WTC11 (cell line): ENCODE measurements around the gene DDX55. TPM values are rescaled to one million over a fixed set of nuclear protein-coding genes. Genes with fewer than 3 reads are reported as not detected.
A peak's percentile ranks its signal among the peaks of the same experiment; 100 is the strongest.

Experiments
- ATAC-seq: fragments of 200-7000 bp; cut with Tn5 transposase; 2 replicates; pipeline ENCODE4 v1.10.0; 2021; ENCODE audit warnings: mild to moderate bottlenecking, moderate library complexity
- CTCF ChIA-PET: fragments of 300-600 bp; sonication (Branson Sonifier 250); formaldehyde crosslinking; loops from one replicate; lab custom pipeline; 2021; ENCODE audit warnings: antibody characterized with exemption; lab: Charles Lee
- POLR2A ChIA-PET: fragments of 350-600 bp; sonication (Branson Sonifier 250); formaldehyde crosslinking; loops from one replicate; lab custom pipeline; 2021; ENCODE audit warnings: antibody characterized with exemption; lab: Charles Lee
- DNase-seq: peaks from one replicate; pipeline ENCODE4 v3.0.0; 2021; ENCODE audit warnings: low spot score
- H3K27ac Mint-ChIP-seq: 2 replicates; pipeline ENCODE4 v1.8.0; 2021; ENCODE audit warnings: mixed read lengths
- H3K27me3 Mint-ChIP-seq: 2 replicates; pipeline ENCODE4 v1.8.0; 2021; ENCODE audit warnings: low read depth, mild to moderate bottlenecking, moderate library complexity, mixed read lengths
- H3K36me3 Mint-ChIP-seq: 2 replicates; pipeline ENCODE4 v1.8.0; 2021; ENCODE audit warnings: mixed read lengths
- H3K4me1 Mint-ChIP-seq: 2 replicates; pipeline ENCODE4 v1.8.0; 2022; ENCODE audit warnings: mixed read lengths
- H3K4me3 Mint-ChIP-seq: 2 replicates; pipeline ENCODE4 v1.8.0; 2021; ENCODE audit warnings: mild to moderate bottlenecking, moderate library complexity, mixed read lengths
- H3K9me3 Mint-ChIP-seq: 2 replicates; pipeline ENCODE4 v1.8.0; 2021; ENCODE audit warnings: mixed read lengths
- ARID4B ChIP-seq: sonication (generic); formaldehyde crosslinking; IDR thresholded peaks from 2 replicates; pipeline ENCODE4 v1.8.0; 2023; ENCODE audit warnings: missing genetic modification reagents, mild to moderate bottlenecking, borderline replicate concordance
- CREB1 ChIP-seq: sonication (generic); formaldehyde crosslinking; IDR thresholded peaks from 2 replicates; pipeline ENCODE4 v1.8.0; 2023; ENCODE audit warnings: mild to moderate bottlenecking, missing genetic modification reagents
- CREM ChIP-seq: sonication (generic); formaldehyde crosslinking; IDR thresholded peaks from 2 replicates; pipeline ENCODE4 v1.8.1; 2022; ENCODE audit warnings: mild to moderate bottlenecking, missing genetic modification reagents, moderate library complexity
- E2F1 ChIP-seq: sonication (generic); formaldehyde crosslinking; IDR thresholded peaks from 2 replicates; pipeline ENCODE4 v1.8.0; 2022; ENCODE audit warnings: mild to moderate bottlenecking, missing genetic modification reagents
- ETV6 ChIP-seq: sonication (generic); formaldehyde crosslinking; IDR thresholded peaks from 2 replicates; pipeline ENCODE4 v1.8.1; 2022; ENCODE audit warnings: mild to moderate bottlenecking, missing genetic modification reagents
- FOXK1 ChIP-seq: sonication (generic); formaldehyde crosslinking; IDR thresholded peaks from 2 replicates; pipeline ENCODE4 v1.8.0; 2022; ENCODE audit warnings: mild to moderate bottlenecking, moderate library complexity, missing genetic modification reagents
- FOXP1 ChIP-seq: sonication (generic); formaldehyde crosslinking; IDR thresholded peaks from 2 replicates; pipeline ENCODE4 v1.8.0; 2022; ENCODE audit warnings: missing genetic modification reagents, mild to moderate bottlenecking, moderate library complexity, borderline replicate concordance
- FOXP4 ChIP-seq: sonication (generic); formaldehyde crosslinking; IDR thresholded peaks from 2 replicates; pipeline ENCODE4 v1.8.0; 2022; ENCODE audit warnings: mild to moderate bottlenecking, missing genetic modification reagents
- GABPB1 ChIP-seq: sonication (generic); formaldehyde crosslinking; IDR thresholded peaks from 2 replicates; pipeline ENCODE4 v1.8.1; 2023; ENCODE audit warnings: mild to moderate bottlenecking, missing genetic modification reagents
- MXD4 ChIP-seq: fragments of 250-450 bp; sonication (Bioruptor Pico); IDR thresholded peaks from 2 replicates; pipeline ENCODE4 v1.8.0; 2021; ENCODE audit warnings: mild to moderate bottlenecking, moderate library complexity, borderline replicate concordance
- MYBL2 ChIP-seq: sonication (generic); formaldehyde crosslinking; IDR thresholded peaks from 2 replicates; pipeline ENCODE4 v1.8.1; 2023; ENCODE audit warnings: mild to moderate bottlenecking, moderate library complexity, missing genetic modification reagents
- NFE2L1 ChIP-seq: sonication (generic); formaldehyde crosslinking; IDR thresholded peaks from 2 replicates; pipeline ENCODE4 v1.8.1; 2023; ENCODE audit warnings: missing genetic modification reagents
- NR1H2 ChIP-seq: sonication (generic); formaldehyde crosslinking; IDR thresholded peaks from 2 replicates; pipeline ENCODE4 v1.9.0; 2021; ENCODE audit warnings: mild to moderate bottlenecking, moderate library complexity, missing genetic modification reagents
- PRRX2 ChIP-seq: fragments of 250-450 bp; sonication (Bioruptor Pico); IDR thresholded peaks from 2 replicates; pipeline ENCODE4 v1.8.0; 2021; ENCODE audit warnings: mild to moderate bottlenecking
- SMAD3 ChIP-seq: sonication (generic); formaldehyde crosslinking; IDR thresholded peaks from 2 replicates; pipeline ENCODE4 v1.8.0; 2022; ENCODE audit warnings: missing genetic modification reagents, mild to moderate bottlenecking, borderline replicate concordance
- TCF7 ChIP-seq: sonication (generic); formaldehyde crosslinking; IDR thresholded peaks from 2 replicates; pipeline ENCODE4 v1.8.0; 2022; ENCODE audit warnings: mild to moderate bottlenecking, low read depth, missing genetic modification reagents, moderate library complexity
- TEAD1 ChIP-seq: sonication (generic); formaldehyde crosslinking; IDR thresholded peaks from 2 replicates; pipeline ENCODE4 v1.8.0; 2022; ENCODE audit warnings: mild to moderate bottlenecking, missing genetic modification reagents
- TEAD4 ChIP-seq: sonication (generic); formaldehyde crosslinking; IDR thresholded peaks from 2 replicates; pipeline ENCODE4 v1.8.0; 2022; ENCODE audit warnings: mild to moderate bottlenecking, missing genetic modification reagents
- TP53 ChIP-seq: sonication (generic); formaldehyde crosslinking; IDR thresholded peaks from 2 replicates; pipeline ENCODE4 v1.8.1; 2023; ENCODE audit warnings: mild to moderate bottlenecking, missing genetic modification reagents
- USF2 ChIP-seq: sonication (generic); formaldehyde crosslinking; IDR thresholded peaks from 2 replicates; pipeline ENCODE4 v1.8.1; 2023; ENCODE audit warnings: mild to moderate bottlenecking, missing genetic modification reagents, moderate library complexity
- ZBTB21 ChIP-seq: sonication (generic); formaldehyde crosslinking; IDR thresholded peaks from 2 replicates; pipeline ENCODE4 v1.8.1; 2023; ENCODE audit warnings: mild to moderate bottlenecking, missing genetic modification reagents, borderline replicate concordance
- ZNF232 ChIP-seq: sonication (generic); formaldehyde crosslinking; IDR thresholded peaks from 2 replicates; pipeline ENCODE4 v1.8.0; 2022; ENCODE audit warnings: mild to moderate bottlenecking, missing genetic modification reagents
- ZNF281 ChIP-seq: sonication (generic); formaldehyde crosslinking; IDR thresholded peaks from 2 replicates; pipeline ENCODE4 v1.8.0; 2023; ENCODE audit warnings: mild to moderate bottlenecking, missing genetic modification reagents
- total RNA-seq: library from RNA; stranded (reverse); gene quantifications from 3 replicates; pipeline ENCODE4 v1.2.3, GENCODE V29; 2021

The DDX55 gene
- total RNA-seq, 1 experiment from 2014 or later = 44.2 TPM

- TF ChIP-seq TCF7 (CRISPR knock-in tag) (no peak), MXD4 (CRISPR knock-in tag) (no peak)
These were observed 20.0 kb downstream of the DDX55 start (continued) for GRCh38 chr12:123621619-123622530.

- Mint-ChIP-seq H3K27me3 (no peaks in the 10 kb centered on the region), H3K9me3 (no peaks in the 10 kb centered on the region), H3K36me3 (peaks cover 26% of the 10 kb centered on the region), H3K27ac (peak within 1 kb of the TSS; percentile 100), H3K4me3 (peak within 1 kb of the TSS; percentile 99), H3K4me1 (peaks cover 13% of the 10 kb centered on the region)
- ATAC-seq (peak; percentile 98), DNase-seq (peak; percentile 98)
- ChIA-PET CTCF (interaction anchor here (0.6 to 1.4 kb wide), 2 partner anchors 15 to 33 kb away, joined by 3 to 4 read pairs; no protein-coding TSS in a partner anchor), POLR2A (no interaction called here)
- TF ChIP-seq FOXK1 (CRISPR knock-in tag) (peak; percentile 99), NFE2L1 (CRISPR knock-in tag) (peak; percentile 85), ARID4B (CRISPR knock-in tag) (peak; percentile 65; the same call in 1 of the 2 replicates), USF2 (CRISPR knock-in tag) (peak; percentile 80), TEAD1 (CRISPR knock-in tag) (peak; percentile 88; the same call in 1 of the 2 replicates), MYBL2 (CRISPR knock-in tag) (peak; percentile 82; the same call in 1 of the 2 replicates), TEAD4 (0 out of 2 replicates have a peak, but pooled peaks have one; percentile 10), ZNF281 (CRISPR knock-in tag) (no peak), NR1H2 (CRISPR knock-in tag) (no peak), ZNF232 (CRISPR knock-in tag) (0 out of 2 replicates have a peak, but pooled peaks have one; percentile 59), TP53 (CRISPR knock-in tag) (no peak), PRRX2 (CRISPR knock-in tag) (no peak), CREB1 (CRISPR knock-in tag) (peak; percentile 96), ETV6 (CRISPR knock-in tag) (peak; percentile 91; the same call in 1 of the 2 replicates), GABPB1 (peak; percentile 95), ZBTB21 (CRISPR knock-in tag) (peak; percentile 88; the same call in 1 of the 2 replicates), FOXP4 (peak; percentile 89), SMAD3 (CRISPR knock-in tag) (peak; percentile 67; the same call in 1 of the 2 replicates), FOXP1 (CRISPR knock-in tag) (peak; percentile 93), E2F1 (no peak), CREM (CRISPR knock-in tag) (peak; percentile 100)
These were observed 31.7 kb downstream of the DDX55 start, which contains the start of the genes EIF2B1 and GTF2H3 for GRCh38 chr12:123633379-123634141. Gene EIF2B1 (minus strand): TSS chr12:123633686. CDS start chr12:123633557, 129 bp downstream. Gene GTF2H3 (plus strand): TSS chr12:123633829. CDS start chr12:123633860, 31 bp downstream.
